GM10266 (cell line): ENCODE results near the gene DLGAP5.

Experiments used
- DNase-seq: peaks from one replicate; pipeline ENCODE4 v3.0.0; 2012; ENCODE audit errors: extremely low spot score
- TF ChIP-seq, protein P1 (sequence below): IDR thresholded peaks from 2 replicates; pipeline ENCODE4 v1.5.1; 2012; ENCODE audit warnings: mild to moderate bottlenecking, low read depth; ENCODE audit not compliant: control insufficient read depth, insufficient read depth; ENCODE audit errors: missing control alignments

Gene DLGAP5

DNA sequence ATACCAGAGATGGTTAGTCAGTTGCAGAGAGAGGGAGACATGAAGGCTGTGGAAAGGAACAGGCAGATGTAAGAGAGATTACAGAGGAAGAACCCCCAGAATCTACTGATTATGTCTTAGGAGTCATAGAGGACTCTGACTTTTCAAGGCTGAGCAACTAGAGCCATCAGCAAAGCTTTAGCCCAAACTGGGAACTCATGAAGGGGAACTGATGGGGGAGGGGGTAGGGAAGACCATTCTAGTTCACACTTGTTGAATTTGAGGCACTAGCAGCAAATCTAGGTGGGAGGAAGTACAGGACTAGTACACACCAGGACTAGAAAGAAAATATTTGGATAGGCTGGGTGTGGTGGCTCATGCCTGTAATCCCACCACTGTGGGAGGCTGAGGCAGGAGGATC is 52.2 kb downstream of the DLGAP5 start:
- TF ChIP-seq, protein P1, sequence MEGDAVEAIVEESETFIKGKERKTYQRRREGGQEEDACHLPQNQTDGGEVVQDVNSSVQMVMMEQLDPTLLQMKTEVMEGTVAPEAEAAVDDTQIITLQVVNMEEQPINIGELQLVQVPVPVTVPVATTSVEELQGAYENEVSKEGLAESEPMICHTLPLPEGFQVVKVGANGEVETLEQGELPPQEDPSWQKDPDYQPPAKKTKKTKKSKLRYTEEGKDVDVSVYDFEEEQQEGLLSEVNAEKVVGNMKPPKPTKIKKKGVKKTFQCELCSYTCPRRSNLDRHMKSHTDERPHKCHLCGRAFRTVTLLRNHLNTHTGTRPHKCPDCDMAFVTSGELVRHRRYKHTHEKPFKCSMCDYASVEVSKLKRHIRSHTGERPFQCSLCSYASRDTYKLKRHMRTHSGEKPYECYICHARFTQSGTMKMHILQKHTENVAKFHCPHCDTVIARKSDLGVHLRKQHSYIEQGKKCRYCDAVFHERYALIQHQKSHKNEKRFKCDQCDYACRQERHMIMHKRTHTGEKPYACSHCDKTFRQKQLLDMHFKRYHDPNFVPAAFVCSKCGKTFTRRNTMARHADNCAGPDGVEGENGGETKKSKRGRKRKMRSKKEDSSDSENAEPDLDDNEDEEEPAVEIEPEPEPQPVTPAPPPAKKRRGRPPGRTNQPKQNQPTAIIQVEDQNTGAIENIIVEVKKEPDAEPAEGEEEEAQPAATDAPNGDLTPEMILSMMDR, result no peak
- DNase-seq, result no peak

DNA sequence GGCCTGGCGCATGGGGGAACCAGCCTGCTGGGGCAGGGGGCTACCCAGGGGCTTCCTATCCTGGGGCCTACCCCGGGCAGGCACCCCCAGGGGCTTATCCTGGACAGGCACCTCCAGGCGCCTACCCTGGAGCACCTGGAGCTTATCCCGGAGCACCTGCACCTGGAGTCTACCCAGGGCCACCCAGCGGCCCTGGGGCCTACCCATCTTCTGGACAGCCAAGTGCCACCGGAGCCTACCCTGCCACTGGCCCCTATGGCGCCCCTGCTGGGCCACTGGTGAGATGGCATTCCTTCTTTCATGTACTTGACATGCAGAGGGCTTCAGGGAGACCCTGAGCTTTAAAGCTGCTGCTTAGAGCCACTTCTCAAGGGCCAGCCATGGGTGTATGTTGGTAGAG is 53.3 kb downstream of the DLGAP5 start:
- no peak for DNase-seq
- TF ChIP-seq, protein P1, result peak; percentile 29

DNA sequence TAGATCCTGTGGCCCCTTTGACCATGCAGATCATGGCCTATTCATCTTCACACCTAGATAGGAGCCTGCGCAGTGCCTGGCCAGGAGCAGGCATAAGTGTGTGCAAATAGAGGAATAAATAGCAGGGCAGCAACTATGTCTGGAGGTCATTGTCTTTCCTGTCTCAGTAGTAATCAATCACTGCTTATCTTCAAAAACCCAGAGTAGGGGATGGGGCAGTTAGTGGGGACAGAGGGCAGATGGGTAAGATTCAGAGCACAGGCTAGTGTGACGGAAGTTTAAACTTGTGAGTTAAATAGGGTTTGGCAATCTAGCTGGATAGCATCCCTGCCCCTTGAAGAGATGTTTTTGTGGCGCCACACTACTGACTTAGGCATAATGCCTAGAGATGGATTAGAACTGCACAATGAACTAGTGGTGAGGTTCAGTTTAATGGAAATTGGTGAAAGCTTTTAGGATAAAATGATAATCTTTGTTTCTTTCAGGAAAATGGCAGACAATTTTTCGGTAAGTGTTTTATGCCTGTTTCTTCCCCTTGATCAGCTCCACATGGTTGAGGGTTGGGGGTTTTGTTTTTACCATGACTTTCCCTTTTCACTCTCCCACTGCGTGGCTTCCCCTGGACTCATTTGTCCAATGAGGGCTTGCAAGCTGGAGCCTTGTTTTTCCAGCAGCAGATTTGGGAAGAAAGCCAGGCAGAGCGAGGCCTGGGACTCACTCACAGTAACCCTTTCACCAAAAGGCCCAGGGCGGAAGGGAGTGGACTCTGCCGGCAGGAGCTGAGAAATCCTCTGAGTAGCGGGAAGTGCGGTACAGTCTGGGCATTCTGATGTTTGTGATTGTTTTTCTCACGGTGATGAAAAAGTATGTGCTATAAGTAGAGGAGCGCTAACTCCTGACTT is 54.2 kb downstream of the DLGAP5 start:
- TF ChIP-seq, protein P1, result no peak
- no peak for DNase-seq

DNA sequence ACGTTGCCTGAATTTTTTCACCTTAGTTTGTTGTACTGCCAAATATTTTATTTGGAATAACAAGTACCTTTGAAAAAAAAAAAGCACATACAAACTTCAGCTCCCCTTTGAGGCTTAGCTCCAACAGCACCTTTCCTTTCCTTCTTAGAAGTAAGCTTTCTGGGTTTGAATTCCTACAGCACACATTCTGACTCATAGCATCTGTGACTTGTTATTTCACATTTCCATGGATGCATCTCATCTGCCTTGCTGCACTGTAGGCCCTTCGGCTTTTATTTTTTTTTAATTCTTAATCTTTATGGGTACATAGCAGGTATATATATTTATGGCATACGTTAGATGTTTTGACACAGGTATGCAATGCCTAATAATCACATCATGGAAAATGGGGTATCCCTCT is 55.1 kb downstream of the DLGAP5 start:
- TF ChIP-seq, protein P1, result no peak

DNA sequence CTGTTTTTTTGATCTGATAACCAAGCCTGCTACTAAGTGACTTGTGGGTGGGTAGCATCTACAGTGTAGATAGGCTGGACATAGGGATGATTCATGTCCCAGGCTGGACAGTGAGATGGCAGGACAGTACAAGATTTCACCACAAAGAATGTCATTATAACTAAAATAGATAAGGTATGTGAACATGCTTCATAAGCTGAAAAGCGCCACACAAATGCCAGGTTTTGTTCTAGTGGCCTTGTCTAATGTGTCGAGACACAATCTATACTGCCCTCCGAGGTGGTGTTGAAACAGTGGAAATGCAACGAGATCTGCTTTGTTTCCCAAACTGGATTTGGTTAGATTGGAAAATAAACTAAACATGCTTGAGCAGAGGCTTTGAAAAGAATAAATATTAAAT is 58.0 kb downstream of the DLGAP5 start:
- TF ChIP-seq, protein P1, result no peak
- no peak for DNase-seq

More for the DNA sequence above, 55.1 kb downstream of the DLGAP5 start:
- DNase-seq, result no peak

DNA sequence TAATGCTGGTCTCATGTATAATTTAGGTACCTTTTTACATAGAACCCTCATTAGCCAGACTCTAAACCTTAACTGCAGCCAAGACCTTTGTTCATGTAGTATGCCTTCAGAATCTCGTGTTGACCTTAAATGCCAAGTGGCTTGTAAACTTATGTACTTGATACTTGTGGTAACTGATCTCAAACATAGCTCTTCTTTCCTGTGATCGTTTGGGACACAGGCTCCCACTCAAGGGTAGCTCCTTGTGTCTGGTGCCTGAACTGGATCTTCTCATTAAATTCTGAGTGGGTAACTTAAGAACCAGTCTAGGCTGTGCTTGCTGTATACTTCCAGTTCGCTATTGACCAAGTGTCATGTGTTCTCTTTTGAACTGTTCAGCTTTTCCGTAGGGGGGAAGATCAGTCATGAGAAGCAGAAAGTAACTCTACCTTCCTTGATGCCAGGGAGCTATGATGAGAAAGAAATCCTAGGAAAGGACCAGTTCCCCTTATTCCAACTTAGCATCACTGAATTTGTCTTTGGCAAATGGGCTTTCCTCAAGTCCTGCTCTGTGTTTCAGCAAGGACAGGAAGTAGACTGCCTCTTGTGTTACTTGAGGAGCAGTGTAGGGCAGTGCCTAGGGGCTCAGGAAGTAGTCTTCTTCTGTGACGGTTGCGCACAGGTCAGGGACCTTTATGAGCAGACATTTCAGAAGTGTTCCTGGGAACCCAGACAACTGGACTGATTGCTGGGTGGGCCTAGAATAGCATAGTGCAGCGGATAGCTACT is 59.8 kb downstream of the DLGAP5 start:
- no peak for DNase-seq
- TF ChIP-seq, protein P1, result no peak

DNA sequence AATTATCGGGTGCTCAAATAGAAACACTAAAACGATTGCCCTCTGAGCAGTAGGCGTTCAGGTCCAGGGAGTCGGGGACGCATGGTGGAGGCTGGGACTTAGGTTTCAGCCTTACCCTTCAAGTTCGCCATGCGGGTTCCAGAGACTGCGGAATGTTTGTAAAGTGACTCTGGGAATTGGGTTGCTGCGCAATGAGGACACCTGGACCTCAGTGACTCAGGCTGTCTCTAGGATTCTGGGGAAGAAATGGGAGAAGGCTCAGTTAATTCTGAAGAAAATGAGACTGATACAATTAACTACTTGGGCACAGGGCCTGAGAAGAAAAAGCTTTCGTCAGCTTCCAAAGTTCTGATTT is 61.2 kb downstream of the DLGAP5 start:
- DNase-seq, result no peak
- TF ChIP-seq, protein P1, result no peak
